IMR-90 (cell line): ENCODE data around the gene CHD2. TPM values are rescaled to one million over a fixed set of nuclear protein-coding genes. Genes with fewer than 3 reads are reported as not detected.

Experiments
- ATAC-seq: fragments of 200-7000 bp; cut with Tn5 transposase; 2 replicates; pipeline ENCODE4 v1.9.1; 2020; ENCODE audit warnings: low read depth, mild to moderate bottlenecking, moderate library complexity
- BruUV-seq: library from RNA; stranded (reverse); fragments of 400-500 nt; replicated peaks from 2 replicates; lab custom pipeline; 2021; lab: Mats Ljungman, UMichigan
- CTCF ChIA-PET: fragments of 300-600 bp; formaldehyde crosslinking; extraction: SDS; loops from one replicate; lab custom pipeline; 2021; ENCODE audit warnings: antibody characterized with exemption; lab: Yijun Ruan, JAX
- POLR2A ChIA-PET: fragments of 300-600 bp; sonication (Branson Sonifier 250); formaldehyde crosslinking; loops from one replicate; lab custom pipeline; 2022; ENCODE audit warnings: antibody characterized with exemption; ENCODE audit not compliant: unreplicated experiment; lab: Charles Lee
- DNase-seq: peaks from one replicate; pipeline ENCODE4 v3.0.0; 2013
- H2AFZ ChIP-seq: replicated peaks from 2 replicates; pipeline ENCODE3; 2013; ENCODE audit warnings: low read length, mild to moderate bottlenecking; ENCODE audit not compliant: poor library complexity
- H2AK5ac ChIP-seq: 2 replicates; pipeline ENCODE4 v1.6.1; 2013; ENCODE audit warnings: low read depth, low read length, inconsistent platforms
- H2AK9ac ChIP-seq: replicated peaks from 2 replicates; pipeline ENCODE3; 2013; ENCODE audit warnings: mild to moderate bottlenecking, low read depth, low read length, moderate library complexity; ENCODE audit not compliant: poor library complexity
- H2BK120ac ChIP-seq: 2 replicates; pipeline ENCODE4 v1.6.1; 2013; ENCODE audit warnings: low read depth, low read length, inconsistent platforms
- H2BK15ac ChIP-seq: 3 replicates; pipeline ENCODE4 v1.6.1; 2013; ENCODE audit warnings: low read depth, low read length, inconsistent platforms
- H2BK20ac ChIP-seq: 2 replicates; pipeline ENCODE4 v1.6.1; 2013; ENCODE audit warnings: low read depth, mild to moderate bottlenecking, inconsistent platforms, low read length, moderate library complexity
- H2BK5ac ChIP-seq: 2 replicates; pipeline ENCODE4 v1.6.1; 2013; ENCODE audit warnings: mild to moderate bottlenecking, low read depth, low read length, inconsistent platforms; ENCODE audit not compliant: poor library complexity, severe bottlenecking
- H3K14ac ChIP-seq: replicated peaks from 2 replicates; pipeline ENCODE4 v1.6.1; 2013; ENCODE audit warnings: low read depth, low read length, inconsistent platforms
- H3K18ac ChIP-seq: 2 replicates; pipeline ENCODE4 v1.6.1; 2013; ENCODE audit warnings: low read depth, low read length, control low read depth
- H3K23ac ChIP-seq: 2 replicates; pipeline ENCODE4 v1.6.1; 2013; ENCODE audit warnings: low read depth, low read length, inconsistent platforms
- H3K27ac ChIP-seq: 2 replicates; pipeline ENCODE4 v1.5.1; 2013; ENCODE audit warnings: mild to moderate bottlenecking, control low read depth, low read length; ENCODE audit not compliant: insufficient read depth
- H3K27me3 ChIP-seq: 2 replicates; pipeline ENCODE4 v1.6.1; 2013; ENCODE audit warnings: low read length; ENCODE audit not compliant: control insufficient read depth, insufficient read depth
- H3K36me3 ChIP-seq: 2 replicates; pipeline ENCODE4 v1.6.1; 2013; ENCODE audit warnings: low read length, mixed read lengths; ENCODE audit not compliant: control insufficient read depth, insufficient read depth
- H3K4ac ChIP-seq: 2 replicates; pipeline ENCODE4 v1.6.1; 2013; ENCODE audit warnings: low read depth, low read length, inconsistent platforms
- H3K4me1 ChIP-seq: 2 replicates; pipeline ENCODE4 v1.6.1; 2013; ENCODE audit warnings: low read length, mixed read lengths; ENCODE audit not compliant: control insufficient read depth, insufficient read depth
- H3K4me2 ChIP-seq: 2 replicates; pipeline ENCODE4 v1.6.1; 2013; ENCODE audit warnings: low read depth, mild to moderate bottlenecking, control low read depth, low read length, moderate library complexity
- H3K4me3 ChIP-seq: 2 replicates; pipeline ENCODE4 v1.5.1; 2013; ENCODE audit warnings: low read depth, mild to moderate bottlenecking, control low read depth, low read length, moderate library complexity; ENCODE audit not compliant: insufficient read depth
- H3K56ac ChIP-seq: 2 replicates; pipeline ENCODE4 v1.6.1; 2013; ENCODE audit warnings: low read length, inconsistent platforms; ENCODE audit not compliant: insufficient read depth; ENCODE audit errors: extremely low read depth
- H3K79me1 ChIP-seq, 2 experiments: 2 replicates each; pipeline ENCODE4 v1.6.1; 2013; ENCODE audit warnings: low read length in 2 of 2, inconsistent platforms in 1 of 2, low read depth in 1 of 2
- H3K9ac ChIP-seq: 2 replicates; pipeline ENCODE4 v1.6.1; 2013; ENCODE audit warnings: low read depth, low read length, control low read depth
- H3K9me1 ChIP-seq: 2 replicates; pipeline ENCODE4 v1.6.1; 2013; ENCODE audit warnings: low read length, inconsistent platforms; ENCODE audit not compliant: insufficient read depth
- H3K9me3 ChIP-seq: 2 replicates; pipeline ENCODE4 v1.6.1; 2013; ENCODE audit warnings: low read length; ENCODE audit not compliant: control insufficient read depth, insufficient read depth
- H4K20me1 ChIP-seq: 2 replicates; pipeline ENCODE4 v1.6.1; 2013; ENCODE audit warnings: low read length, inconsistent platforms; ENCODE audit not compliant: insufficient read depth
- H4K5ac ChIP-seq: 2 replicates; pipeline ENCODE4 v1.6.1; 2013; ENCODE audit warnings: mild to moderate bottlenecking, low read depth, low read length, control low read depth
- H4K8ac ChIP-seq, 2 experiments: 2 replicates each; pipeline ENCODE4 v1.6.1; 2013; ENCODE audit warnings: low read depth in 2 of 2, low read length in 2 of 2, control low read depth in 1 of 2, inconsistent platforms in 1 of 2
- H4K91ac ChIP-seq: 2 replicates; pipeline ENCODE4 v1.6.1; 2013; ENCODE audit warnings: low read depth, low read length, inconsistent platforms; ENCODE audit not compliant: insufficient read depth
- BHLHE40 ChIP-seq: fragments of 150-350 bp; IDR thresholded peaks from 2 replicates; pipeline ENCODE4 v1.6.1; 2016; ENCODE audit warnings: mild to moderate bottlenecking, low read depth, low read length
- CEBPB ChIP-seq: IDR thresholded peaks from 2 replicates; pipeline ENCODE4 v1.6.1; 2012; ENCODE audit warnings: low read depth, low read length, improper control_type of control experiment
- CHD1 ChIP-seq: IDR thresholded peaks from 2 replicates; pipeline ENCODE4 v1.6.1; 2012; ENCODE audit warnings: low read depth, low read length, improper control_type of control experiment
- FOS ChIP-seq: fragments of 150-350 bp; IDR thresholded peaks from 2 replicates; pipeline ENCODE4 v1.6.1; 2016; ENCODE audit warnings: low read depth, low read length
- MAFK ChIP-seq: IDR thresholded peaks from 2 replicates; pipeline ENCODE4 v1.6.1; 2012; ENCODE audit warnings: low read depth, low read length, improper control_type of control experiment
- MXI1 ChIP-seq: IDR thresholded peaks from 2 replicates; pipeline ENCODE4 v1.6.1; 2012; ENCODE audit warnings: low read depth, mild to moderate bottlenecking, low read length, moderate library complexity, borderline replicate concordance
- NFE2L2 ChIP-seq: fragments of 150-350 bp; IDR thresholded peaks from 2 replicates; pipeline ENCODE4 v1.6.1; 2016; ENCODE audit warnings: low read depth, mild to moderate bottlenecking, low read length
- POLR2A ChIP-seq: IDR thresholded peaks from 2 replicates; pipeline ENCODE4 v1.6.1; 2012; ENCODE audit warnings: mild to moderate bottlenecking, low read depth, low read length
- RAD21 ChIP-seq: IDR thresholded peaks from 2 replicates; pipeline ENCODE4 v1.6.1; 2012; ENCODE audit warnings: low read length, improper control_type of control experiment
- RCOR1 ChIP-seq: IDR thresholded peaks from 2 replicates; pipeline ENCODE4 v1.6.1; 2012; ENCODE audit warnings: mild to moderate bottlenecking, low read length, improper control_type of control experiment; ENCODE audit not compliant: insufficient replicate concordance
- RFX5 ChIP-seq: IDR thresholded peaks from 2 replicates; pipeline ENCODE4 v1.8.0; 2012; ENCODE audit warnings: low read depth, mild to moderate bottlenecking, low read length, moderate library complexity
- SMC3 ChIP-seq: fragments of 150-350 bp; IDR thresholded peaks from 2 replicates; pipeline ENCODE4 v1.6.1; 2016; ENCODE audit warnings: low read depth, mild to moderate bottlenecking, antibody characterized with exemption, low read length, moderate library complexity
- WGBS, 2 experiments: methylation state at CpG; one replicate each; pipeline versions ENCODE4 v1.1.5 to v1.1.7; 2013; ENCODE audit warnings: missing lambda C conversion rate in 2 of 2; ENCODE audit not compliant: insufficient read length in 1 of 2; ENCODE audit errors: extremely low coverage in 2 of 2; 5-methylcytosine and 5-hydroxymethylcytosine counted together
- dilution Hi-C: fragments of 300-500 bp; cut with HindIII; formaldehyde crosslinking; loops from one replicate; pipeline ENCODE4 v1.14.3; 2018; ENCODE audit warnings: low sequenced_read_pairs; ENCODE audit not compliant: unreplicated experiment
- in situ Hi-C: fragments of 300-500 bp; cut with MboI; formaldehyde crosslinking; loops from 3 replicates; pipeline ENCODE4 v1.14.3; 2019; ENCODE audit warnings: low sequenced_read_pairs, inconsistent platforms, mixed read lengths
- intact Hi-C: fragments of 100-400 bp; cut with micrococcal nuclease; formaldehyde crosslinking; loops from 2 replicates; pipeline ENCODE4 v1.10.0; 2022
- polyA plus RNA-seq, 3 experiments: library from polyadenylated mRNA; depleted of rRNA; stranded (reverse); fragments of >200 nt; gene quantifications; 2 replicates each; pipeline ENCODE4 v1.2.3, GENCODE V29; 2012; ENCODE audit warnings: low replicate concordance in 1 of 3
- total RNA-seq: library from RNA; depleted of rRNA; stranded (reverse); fragments of >200 nt; gene quantifications from 2 replicates; pipeline ENCODE4 v1.2.3, GENCODE V29; 2012
- TF ChIP-seq, protein P1 (sequence below): conservative IDR thresholded peaks from 2 replicates; pipeline ENCODE4 v1.5.1; 2012; ENCODE audit warnings: mild to moderate bottlenecking, low read depth, low read length, improper control_type of control experiment
- TF ChIP-seq, protein P2 (sequence below): fragments of 150-350 bp; IDR thresholded peaks from 2 replicates; pipeline ENCODE4 v1.6.1; 2017; ENCODE audit warnings: mild to moderate bottlenecking, antibody characterized with exemption, low read length, low read depth
- TF ChIP-seq, protein P3 (sequence below): fragments of 150-350 bp; IDR thresholded peaks from 2 replicates; pipeline ENCODE4 v1.6.1; 2016; ENCODE audit warnings: low read depth, mild to moderate bottlenecking, low read length, moderate library complexity, borderline replicate concordance

Gene CHD2
- total and polyA plus RNA-seq, 2 of the 4 experiments (the other 2 are of a cell fraction), result 44.9 to 64.7 TPM

DNA sequence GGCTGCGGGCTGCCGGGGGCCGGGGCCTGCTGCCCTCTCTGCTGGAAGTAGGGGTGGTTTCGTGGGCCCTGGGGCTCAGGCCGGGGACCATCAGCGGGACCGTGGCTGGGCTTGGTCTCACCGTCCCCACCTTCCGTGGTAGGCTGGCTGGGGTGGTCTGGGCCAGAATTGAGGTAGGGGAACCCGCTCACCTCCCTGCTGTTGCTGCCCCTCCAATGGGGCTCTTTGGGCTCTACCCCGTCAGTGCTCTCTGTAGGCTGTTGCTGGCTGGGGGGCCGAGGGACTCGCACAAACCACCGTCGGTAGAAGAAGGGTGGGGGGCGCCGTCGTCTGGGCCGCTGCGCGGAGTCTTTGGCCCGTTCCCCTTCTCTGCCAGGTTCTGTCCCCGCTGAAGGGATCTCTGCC is 165.5 kb downstream of the CHD2 start:
- intact Hi-C loops (no loop called here), dilution Hi-C loops (no loop called here), in situ Hi-C loops (no loop called here)
- Histone ChIP-seq H2AK5ac (no peak overlapping the region), H3K36me3 (no peaks in the 10 kb centered on the region), H3K4me2 (no peak overlapping the region), H3K4me1 (peaks cover 1% of the 10 kb centered on the region; the same call in 1 of the 2 replicates), H4K8ac (no peak overlapping the region), H4K20me1 (no peaks in the 10 kb centered on the region), H2AFZ (no peak overlapping the region), H3K27me3 (peaks cover 15% of the 10 kb centered on the region), H4K91ac (no peak overlapping the region), H3K27ac (no peak overlapping the region), H3K9ac (no peak overlapping the region), H3K4me3 (no peak overlapping the region), H3K56ac (no peak overlapping the region), H3K18ac (no peak overlapping the region), H3K9me1 (no peaks in the 10 kb centered on the region), H4K5ac (no peak overlapping the region), H3K9me3 (no peaks in the 10 kb centered on the region), H3K23ac (no peak overlapping the region), H2BK5ac (no peak overlapping the region), H2BK120ac (no peak overlapping the region), H2BK20ac (no peak overlapping the region), H3K14ac (no peak overlapping the region), H2BK15ac (no peak overlapping the region), H3K4ac (no peak overlapping the region), H3K79me1 (no peaks in the 10 kb centered on the region), H2AK9ac (no peak overlapping the region)
- POLR2A ChIA-PET, result interaction anchor here (0.6 kb wide), 1 partner anchor 12 kb away, joined by 3 read pairs; no protein-coding TSS in a partner anchor
- BruUV-seq, result no TSS peak
- WGBS, 2 experiments, result no CpG with 5 or more reads among the region's 23 CpGs
- TF ChIP-seq POLR2A (no peak), BHLHE40 (no peak), CHD1 (no peak), MXI1 (no peak), MAFK (no peak), FOS (no peak), NFE2L2 (no peak), RFX5 (no peak), RAD21 (no peak), SMC3 (no peak), RCOR1 (no peak), CEBPB (no peak)
- TF ChIP-seq, protein P1, sequence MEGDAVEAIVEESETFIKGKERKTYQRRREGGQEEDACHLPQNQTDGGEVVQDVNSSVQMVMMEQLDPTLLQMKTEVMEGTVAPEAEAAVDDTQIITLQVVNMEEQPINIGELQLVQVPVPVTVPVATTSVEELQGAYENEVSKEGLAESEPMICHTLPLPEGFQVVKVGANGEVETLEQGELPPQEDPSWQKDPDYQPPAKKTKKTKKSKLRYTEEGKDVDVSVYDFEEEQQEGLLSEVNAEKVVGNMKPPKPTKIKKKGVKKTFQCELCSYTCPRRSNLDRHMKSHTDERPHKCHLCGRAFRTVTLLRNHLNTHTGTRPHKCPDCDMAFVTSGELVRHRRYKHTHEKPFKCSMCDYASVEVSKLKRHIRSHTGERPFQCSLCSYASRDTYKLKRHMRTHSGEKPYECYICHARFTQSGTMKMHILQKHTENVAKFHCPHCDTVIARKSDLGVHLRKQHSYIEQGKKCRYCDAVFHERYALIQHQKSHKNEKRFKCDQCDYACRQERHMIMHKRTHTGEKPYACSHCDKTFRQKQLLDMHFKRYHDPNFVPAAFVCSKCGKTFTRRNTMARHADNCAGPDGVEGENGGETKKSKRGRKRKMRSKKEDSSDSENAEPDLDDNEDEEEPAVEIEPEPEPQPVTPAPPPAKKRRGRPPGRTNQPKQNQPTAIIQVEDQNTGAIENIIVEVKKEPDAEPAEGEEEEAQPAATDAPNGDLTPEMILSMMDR, result no peak
- TF ChIP-seq, protein P2, sequence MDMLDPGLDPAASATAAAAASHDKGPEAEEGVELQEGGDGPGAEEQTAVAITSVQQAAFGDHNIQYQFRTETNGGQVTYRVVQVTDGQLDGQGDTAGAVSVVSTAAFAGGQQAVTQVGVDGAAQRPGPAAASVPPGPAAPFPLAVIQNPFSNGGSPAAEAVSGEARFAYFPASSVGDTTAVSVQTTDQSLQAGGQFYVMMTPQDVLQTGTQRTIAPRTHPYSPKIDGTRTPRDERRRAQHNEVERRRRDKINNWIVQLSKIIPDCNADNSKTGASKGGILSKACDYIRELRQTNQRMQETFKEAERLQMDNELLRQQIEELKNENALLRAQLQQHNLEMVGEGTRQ, result no peak
- TF ChIP-seq, protein P3, sequence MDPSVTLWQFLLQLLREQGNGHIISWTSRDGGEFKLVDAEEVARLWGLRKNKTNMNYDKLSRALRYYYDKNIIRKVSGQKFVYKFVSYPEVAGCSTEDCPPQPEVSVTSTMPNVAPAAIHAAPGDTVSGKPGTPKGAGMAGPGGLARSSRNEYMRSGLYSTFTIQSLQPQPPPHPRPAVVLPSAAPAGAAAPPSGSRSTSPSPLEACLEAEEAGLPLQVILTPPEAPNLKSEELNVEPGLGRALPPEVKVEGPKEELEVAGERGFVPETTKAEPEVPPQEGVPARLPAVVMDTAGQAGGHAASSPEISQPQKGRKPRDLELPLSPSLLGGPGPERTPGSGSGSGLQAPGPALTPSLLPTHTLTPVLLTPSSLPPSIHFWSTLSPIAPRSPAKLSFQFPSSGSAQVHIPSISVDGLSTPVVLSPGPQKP, result no peak
- DNase-seq (no peak), ATAC-seq (no peak)
- CTCF ChIA-PET, result no interaction called here
